K562 (cell line): ENCODE data around the gene TRAPPC12. TPM values are rescaled to one million over a fixed set of nuclear protein-coding genes. Genes with fewer than 3 reads are reported as not detected.

Experiments used
- ATAC-seq: fragments of 200-7000 bp; cut with Tn5 transposase; 3 replicates; pipeline ENCODE4 v1.9.1; 2020; ENCODE audit warnings: moderate library complexity
- BruUV-seq: library from RNA; stranded (reverse); fragments of 400-500 nt; replicated peaks from 2 replicates; lab custom pipeline; 2021; lab: Mats Ljungman, UMichigan
- CTCF ChIA-PET: fragments of 300-600 bp; formaldehyde crosslinking; extraction: SDS; loops from one replicate; lab custom pipeline; 2021; ENCODE audit warnings: low intra/inter-chr PET ratio; lab: Yijun Ruan, JAX
- POLR2A ChIA-PET: fragments of 300-600, 350-650 bp; sonication (Branson Sonifier 250); formaldehyde crosslinking; extraction: SDS; loops from one replicate; lab custom pipeline; 2021; ENCODE audit warnings: antibody characterized with exemption, inconsistent platforms; lab: Yijun Ruan, JAX
- DNase-seq, 4 experiments: peaks; one replicate each; pipeline versions ENCODE4 v3.0.0 to v3.0.0-alpha.2; 2011 to 2018; ENCODE audit warnings: low spot score in 3 of 4, mixed read lengths in 3 of 4; ENCODE audit errors: extremely low read depth in 1 of 4
- FAIRE-seq: peaks from 2 replicates; lab custom pipeline; 2011; peaks lifted over from hg19 to GRCh38; lab: Jason Lieb, UNC
- H2AFZ ChIP-seq: 2 replicates; pipeline ENCODE4 v1.6.0; 2011; ENCODE audit warnings: low read depth, low read length, control low read depth, inconsistent platforms
- H3K27ac ChIP-seq: fragments of 200-600 bp; 3 replicates; pipeline ENCODE4 v1.8.0; 2011; ENCODE audit warnings: low read depth, mild to moderate bottlenecking, control low read depth, inconsistent platforms, low read length, moderate library complexity, mixed read lengths; ENCODE audit errors: extremely low read depth
- H3K27me3 ChIP-seq, 2 experiments: fragments of 300-600 bp in 1 of 2; 2 replicates in 1 of 2; 3 replicates in 1 of 2; pipeline versions ENCODE4 v1.6.0 to v1.8.0; 2011; ENCODE audit warnings: inconsistent platforms in 2 of 2, low read length in 2 of 2, mild to moderate bottlenecking in 1 of 2, mixed read lengths in 1 of 2, moderate library complexity in 1 of 2; ENCODE audit not compliant: control insufficient read depth in 2 of 2, insufficient read depth in 2 of 2
- H3K36me3 ChIP-seq: fragments of 300-600 bp; 3 replicates; pipeline ENCODE4 v1.8.0; 2011; ENCODE audit warnings: mild to moderate bottlenecking, low read length, inconsistent platforms; ENCODE audit not compliant: control insufficient read depth, insufficient read depth
- H3K4me1 ChIP-seq, 2 experiments: fragments of 200-600 bp in 1 of 2; replicated peaks in 1 of 2; 2 replicates in 1 of 2; 3 replicates in 1 of 2; pipeline versions ENCODE4 v1.5.1 to v1.8.0; 2011; ENCODE audit warnings: inconsistent platforms in 2 of 2, low read length in 2 of 2, mild to moderate bottlenecking in 1 of 2, mixed read lengths in 1 of 2, moderate library complexity in 1 of 2; ENCODE audit not compliant: control insufficient read depth in 2 of 2, insufficient read depth in 2 of 2
- H3K4me2 ChIP-seq: 2 replicates; pipeline ENCODE4 v1.6.1; 2011; ENCODE audit warnings: low read length, control low read depth, inconsistent platforms, mixed read lengths; ENCODE audit not compliant: insufficient read depth
- H3K4me3 ChIP-seq: fragments of 200-600 bp; sonication (generic), shearing (Covaris generic); 2 replicates; pipeline ENCODE4 v1.5.1; 2016; ENCODE audit warnings: control low read depth, inconsistent platforms
- H3K79me2 ChIP-seq: fragments of 200-600 bp; 3 replicates; pipeline ENCODE4 v1.8.0; 2011; ENCODE audit warnings: low read length, inconsistent platforms; ENCODE audit not compliant: control insufficient read depth, insufficient read depth
- H3K9ac ChIP-seq, 2 experiments: 2 replicates each; pipeline versions ENCODE4 v1.6.0 to v1.6.1; 2011; ENCODE audit warnings: low read depth in 2 of 2, low read length in 2 of 2, control low read depth in 1 of 2, inconsistent platforms in 1 of 2, mild to moderate bottlenecking in 1 of 2, mixed read lengths in 1 of 2; ENCODE audit not compliant: insufficient read depth in 1 of 2
- H3K9me1 ChIP-seq: one replicate; pipeline ENCODE4 v1.6.0; 2011; ENCODE audit warnings: inconsistent platforms, mild to moderate bottlenecking, low read length, moderate library complexity; ENCODE audit not compliant: control insufficient read depth, insufficient read depth
- H3K9me3 ChIP-seq: replicated peaks from 2 replicates; pipeline ENCODE4 v1.5.1; 2011; ENCODE audit warnings: low read depth, low read length, inconsistent platforms; ENCODE audit not compliant: control insufficient read depth, insufficient read depth
- H4K20me1 ChIP-seq: replicated peaks from 2 replicates; pipeline ENCODE4 v1.6.1; 2011; ENCODE audit warnings: low read length, inconsistent platforms, mixed read lengths; ENCODE audit not compliant: control insufficient read depth, insufficient read depth
- BRD9 ChIP-seq: fragments of 450-650 bp; IDR thresholded peaks from 2 replicates; pipeline ENCODE4 v1.6.1; 2018; ENCODE audit warnings: low read depth; ENCODE audit not compliant: partially characterized antibody
- ELF2 ChIP-seq: fragments of 250-450 bp; sonication (Bioruptor Pico); IDR thresholded peaks from 2 replicates; pipeline ENCODE4 v1.5.0; 2021; ENCODE audit warnings: mild to moderate bottlenecking
- FUS ChIP-seq: fragments of 200-400 bp; formaldehyde crosslinking; optimal IDR thresholded peaks from 2 replicates; pipeline ENCODE3; 2017; ENCODE audit warnings: low read depth, low read length
- ID3 ChIP-seq, 2 experiments: fragments of 250-450 bp in 1 of 2; fragments of 450-650 bp in 1 of 2; sonication (Bioruptor Pico) in 1 of 2; IDR thresholded peaks; 2 replicates each; pipeline versions ENCODE4 v1.6.1 to v1.8.0; 2016 to 2021; ENCODE audit warnings: mild to moderate bottlenecking in 2 of 2, moderate library complexity in 2 of 2, missing compliant biosample characterization in 1 of 2, missing genetic modification characterization in 1 of 2
- NELFE ChIP-seq: IDR thresholded peaks from 2 replicates; pipeline ENCODE4 v1.6.1; 2011; ENCODE audit warnings: mild to moderate bottlenecking; ENCODE audit not compliant: insufficient read depth, insufficient read length
- POLR3A ChIP-seq: IDR thresholded peaks from 2 replicates; pipeline ENCODE4 v1.6.1; 2011; ENCODE audit warnings: borderline replicate concordance, mild to moderate bottlenecking, moderate library complexity; ENCODE audit not compliant: insufficient read length, insufficient read depth; ENCODE audit errors: extremely low read depth
- PRPF4 ChIP-seq: fragments of 200-400 bp; formaldehyde crosslinking; IDR thresholded peaks from one replicate; pipeline ENCODE4 v1.6.1; 2017; ENCODE audit warnings: low read length, low read depth, mild to moderate bottlenecking; ENCODE audit not compliant: insufficient read depth, poor library complexity, severe bottlenecking
- TAF9B ChIP-seq: fragments of 450-650 bp; IDR thresholded peaks from 2 replicates; pipeline ENCODE4 v1.6.1; 2018; ENCODE audit warnings: mild to moderate bottlenecking; ENCODE audit not compliant: partially characterized antibody
- ZBTB12 ChIP-seq: fragments of 250-450 bp; sonication (Bioruptor Pico); IDR thresholded peaks from 2 replicates; pipeline ENCODE4 v1.4.0; 2020
- ZNF217 ChIP-seq: sonication (generic); formaldehyde crosslinking; IDR thresholded peaks from 2 replicates; pipeline ENCODE4 v1.8.0; 2022; ENCODE audit warnings: mild to moderate bottlenecking, missing genetic modification reagents
- ZNF512 ChIP-seq: IDR thresholded peaks from 2 replicates; pipeline ENCODE4 v1.6.1; 2016; ENCODE audit warnings: missing genetic modification characterization, missing compliant biosample characterization
- WGBS: fragments of 100-300 bp; shearing (Covaris generic); methylation state at CpG from one replicate; pipeline ENCODE4 v1.1.6; 2016; ENCODE audit warnings: low coverage, mixed read lengths; ENCODE audit not compliant: insufficient coverage; ENCODE audit errors: missing lambda C conversion rate; 5-methylcytosine and 5-hydroxymethylcytosine counted together
- in situ Hi-C: fragments of 300-500 bp; cut with MboI; formaldehyde crosslinking; loops from 4 replicates; pipeline ENCODE4 v1.15.0; 2018; ENCODE audit warnings: inconsistent platforms, mixed read lengths
- intact Hi-C: fragments of 100-400 bp; cut with micrococcal nuclease; formaldehyde crosslinking; loops from 2 replicates; pipeline ENCODE4 v1.14.2; 2022
- polyA plus RNA-seq, 8 experiments: library from polyadenylated mRNA; depleted of rRNA in 4 of 8; stranded (reverse) in 5 of 8; unstranded in 3 of 8; fragments of >200 nt; fragmentation: Nextera tagmentation in 2 of 8; fragmentation: Illumina TruSeq in 1 of 8; extraction: Ambion mirVana in 2 of 8; extraction: Trizol in 1 of 8; gene quantifications; 2 replicates each; pipeline versions ENCODE4 v1.2.1 to v1.2.3, GENCODE V29; 2011 to 2014; ENCODE audit warnings: inconsistent platforms in 1 of 8, missing spikeins in 1 of 8
- total RNA-seq, 7 experiments: library from RNA; depleted of rRNA in 6 of 7; stranded (reverse); fragments of >200 nt in 6 of 7; fragmentation: Illumina TruSeq in 2 of 7; extraction: Trizol in 2 of 7; gene quantifications; 2 replicates each; pipeline versions ENCODE4 v1.2.1 to v1.2.3, GENCODE V29; 2011 to 2021; ENCODE audit warnings: low replicate concordance in 1 of 7

TRAPPC12 gene
- total and polyA plus RNA-seq, 9 of the 15 experiments (the other 6 are each of a cell fraction or from before 2014, with no cell fraction given), result 8.0 to 75.2 (median 39.1) TPM

GRCh38 chr2:3465844-3466481 lies 86.5 kb downstream of the TRAPPC12 start:
- no peak overlapping the region for H3K4me3 ChIP-seq
- H3K9me3 ChIP-seq, result no peaks in the 10 kb centered on the region
- peaks cover 0 to 17% of the 10 kb centered on the region in 2 experiments; a peak in 2 of 5 replicates for H3K4me1 ChIP-seq
- ATAC-seq (no peak), DNase-seq (no peak), FAIRE-seq (no peak)
- TF ChIP-seq PRPF4 (no peak), BRD9 (no peak), ELF2 (no peak), ID3 (CRISPR knock-in tag; IDR thresholded peaks at IDR 0.05) (no peak), ID3 (tag; IDR thresholded peaks at IDR 0.05) (no peak), ZBTB12 (CRISPR knock-in tag) (no peak), TAF9B (no peak), FUS (no peak), POLR3A (no peak), ZNF217 (CRISPR knock-in tag) (no peak), ZNF512 (tag) (no peak), NELFE (no peak)
- intact Hi-C loops (no loop called here), in situ Hi-C loops (no loop called here)
- ChIA-PET POLR2A (interaction anchor here (0.5 to 0.6 kb wide), 4 partner anchors 14 to 612 kb away, joined by 3 to 4 read pairs (median 4); no protein-coding TSS in a partner anchor), CTCF (no interaction called here)
- H3K79me2 ChIP-seq, result no peaks in the 10 kb centered on the region
- H3K27me3 ChIP-seq, result no peaks in the 10 kb centered on the region
- no TSS peak for BruUV-seq
- WGBS, result 88% methylated on average over 13 of the region's 13 CpGs
- peaks cover 65% of the 10 kb centered on the region; the same call in 1 of the 3 replicates for H3K36me3 ChIP-seq
- no peaks in the 10 kb centered on the region for H3K9me1 ChIP-seq
- H4K20me1 ChIP-seq, result 0 out of 2 replicates have a peak, but pooled peaks cover 4% of the 10 kb centered on the region
- no peak overlapping the region for H3K9ac ChIP-seq
- H3K27ac ChIP-seq, result no peak overlapping the region
- no peak overlapping the region for H3K4me2 ChIP-seq
- H2AFZ ChIP-seq, result no peak overlapping the region
